ENCODE measurements around the gene TMEM154.

GRCh38 chr4:152655272-152656129, 24.3 kb downstream of the TMEM154 start:
- TF ChIP-seq CTCF (optimal IDR thresholded peaks at IDR 0.05 in 1 of 3, IDR thresholded peaks at IDR 0.05 in 1 of 3, conservative IDR thresholded peaks at IDR 0.05 in 1 of 3; ENCODE audit: extremely low read depth in 1 of 3, insufficient read depth in 2 of 3, low read length in 3 of 3) (peak; percentile 42 to 60 (median 50)), EZH2 (IDR thresholded peaks at IDR 0.05; ENCODE audit: low read length) (no peak)
